GM12872 (cell line): ENCODE results near the gene ZRANB2.

Experiments
- TF ChIP-seq, protein P1 (sequence below): IDR thresholded peaks from 3 replicates; pipeline ENCODE4 v1.5.1; 2011; ENCODE audit warnings: low read depth, mild to moderate bottlenecking, low read length, moderate library complexity; ENCODE audit not compliant: insufficient read depth

ZRANB2 gene

DNA sequence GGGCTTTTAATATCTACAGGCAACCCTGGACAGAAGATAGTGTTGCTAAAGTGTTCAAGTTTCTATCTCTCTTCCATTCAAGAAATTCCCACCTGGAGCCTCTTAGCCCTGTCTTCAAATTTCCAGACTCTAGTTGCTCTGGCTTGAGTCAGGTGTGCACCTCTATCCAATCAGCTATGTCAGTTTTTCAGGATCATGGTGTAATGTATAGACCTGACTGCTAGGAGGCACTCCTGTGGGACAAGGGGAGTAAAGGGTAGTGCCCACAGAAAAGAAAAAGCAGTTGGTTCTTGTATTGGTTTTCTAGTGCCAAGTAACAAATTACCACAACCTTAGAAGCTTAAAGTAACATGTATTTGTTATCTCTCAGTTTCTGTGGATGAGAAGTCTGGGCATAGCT, 6.2 kb upstream of the ZRANB2 start:
- TF ChIP-seq, protein P1, sequence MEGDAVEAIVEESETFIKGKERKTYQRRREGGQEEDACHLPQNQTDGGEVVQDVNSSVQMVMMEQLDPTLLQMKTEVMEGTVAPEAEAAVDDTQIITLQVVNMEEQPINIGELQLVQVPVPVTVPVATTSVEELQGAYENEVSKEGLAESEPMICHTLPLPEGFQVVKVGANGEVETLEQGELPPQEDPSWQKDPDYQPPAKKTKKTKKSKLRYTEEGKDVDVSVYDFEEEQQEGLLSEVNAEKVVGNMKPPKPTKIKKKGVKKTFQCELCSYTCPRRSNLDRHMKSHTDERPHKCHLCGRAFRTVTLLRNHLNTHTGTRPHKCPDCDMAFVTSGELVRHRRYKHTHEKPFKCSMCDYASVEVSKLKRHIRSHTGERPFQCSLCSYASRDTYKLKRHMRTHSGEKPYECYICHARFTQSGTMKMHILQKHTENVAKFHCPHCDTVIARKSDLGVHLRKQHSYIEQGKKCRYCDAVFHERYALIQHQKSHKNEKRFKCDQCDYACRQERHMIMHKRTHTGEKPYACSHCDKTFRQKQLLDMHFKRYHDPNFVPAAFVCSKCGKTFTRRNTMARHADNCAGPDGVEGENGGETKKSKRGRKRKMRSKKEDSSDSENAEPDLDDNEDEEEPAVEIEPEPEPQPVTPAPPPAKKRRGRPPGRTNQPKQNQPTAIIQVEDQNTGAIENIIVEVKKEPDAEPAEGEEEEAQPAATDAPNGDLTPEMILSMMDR: no peak

DNA sequence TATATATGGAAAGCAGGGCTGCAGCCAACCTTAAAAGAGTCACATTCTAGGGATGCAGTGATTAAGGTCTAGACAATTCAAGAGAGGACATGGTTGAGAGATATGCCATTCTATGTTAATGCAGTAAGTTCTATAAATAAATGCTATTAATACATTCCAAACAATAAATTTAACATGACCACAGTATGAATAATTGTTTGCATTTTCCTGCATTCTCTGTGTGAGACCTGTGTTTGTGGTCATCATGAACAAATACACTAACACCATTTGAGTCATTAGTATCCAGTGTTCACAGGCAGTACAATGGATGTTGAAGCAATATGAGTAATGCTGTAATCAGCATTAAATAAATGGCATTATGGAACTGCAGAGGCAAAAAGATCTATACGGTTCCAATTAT, 5.5 kb upstream of the ZRANB2 start:
- TF ChIP-seq, protein P1: no peak

DNA sequence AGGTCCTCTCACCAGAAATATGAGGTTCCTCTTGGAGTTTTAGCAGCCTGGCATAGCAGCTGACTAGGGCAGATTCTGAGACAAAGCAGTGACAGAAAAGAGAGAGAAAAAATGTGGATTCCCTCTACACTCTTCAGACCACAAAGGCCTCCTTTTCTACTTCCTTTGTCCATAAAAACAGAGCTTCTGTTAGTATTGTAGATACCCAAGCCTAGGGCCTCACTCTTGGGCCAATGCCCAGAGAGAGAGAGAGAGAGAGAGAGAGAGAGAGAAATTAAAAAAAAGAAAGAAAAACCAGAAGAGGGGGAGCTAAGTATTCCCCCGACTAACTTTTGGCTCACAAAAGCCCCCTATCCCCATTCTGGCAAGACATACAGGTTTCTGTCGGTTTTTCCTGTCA, 2.4 kb upstream of the ZRANB2 start:
- TF ChIP-seq, protein P1: no peak

DNA sequence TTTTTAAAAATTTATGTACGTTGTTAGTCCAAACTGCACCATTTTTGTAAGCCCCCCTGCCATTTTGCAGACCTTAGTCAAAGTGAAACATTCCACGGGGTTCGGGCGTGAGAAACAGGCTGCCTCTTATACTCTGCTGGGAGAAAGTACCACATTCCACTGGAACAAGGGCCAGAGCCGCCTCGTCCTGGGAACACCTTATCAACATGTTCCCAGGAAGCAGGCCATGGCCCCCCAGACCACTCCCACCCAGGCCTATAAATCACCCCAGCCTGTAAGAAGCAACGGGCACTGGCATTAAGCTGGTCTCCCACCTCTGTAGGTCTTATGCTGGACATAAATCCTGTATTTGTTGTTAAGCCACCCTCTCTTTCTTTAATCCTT, 854 bp upstream of the ZRANB2 start:
- TF ChIP-seq, protein P1: no peak

DNA sequence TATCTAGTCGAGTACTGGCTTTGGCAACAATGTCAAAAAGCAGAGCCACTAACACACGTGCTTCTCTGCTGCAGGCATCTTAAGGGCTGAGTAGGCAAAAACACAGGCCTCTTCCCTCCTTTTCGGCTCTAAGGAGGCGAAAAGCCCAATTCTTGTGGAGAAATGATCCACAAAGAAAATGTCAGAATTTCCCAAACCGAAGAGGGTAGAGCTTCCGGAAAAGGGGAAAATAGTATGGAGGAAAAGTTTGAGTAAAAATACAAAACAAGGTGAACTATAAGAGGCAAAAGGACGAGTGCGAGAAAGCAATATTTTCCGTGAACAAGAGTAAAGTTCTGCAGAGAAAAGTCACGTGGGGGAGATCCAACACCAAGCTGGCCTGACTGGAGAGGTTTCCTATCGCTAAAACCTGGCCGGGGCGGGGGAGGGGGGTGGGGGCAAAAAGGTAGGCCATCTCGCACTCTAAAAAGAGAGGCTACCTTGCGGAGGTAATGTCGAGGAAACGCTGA, 551 bp downstream of the ZRANB2 start:
- TF ChIP-seq, protein P1: no peak

DNA sequence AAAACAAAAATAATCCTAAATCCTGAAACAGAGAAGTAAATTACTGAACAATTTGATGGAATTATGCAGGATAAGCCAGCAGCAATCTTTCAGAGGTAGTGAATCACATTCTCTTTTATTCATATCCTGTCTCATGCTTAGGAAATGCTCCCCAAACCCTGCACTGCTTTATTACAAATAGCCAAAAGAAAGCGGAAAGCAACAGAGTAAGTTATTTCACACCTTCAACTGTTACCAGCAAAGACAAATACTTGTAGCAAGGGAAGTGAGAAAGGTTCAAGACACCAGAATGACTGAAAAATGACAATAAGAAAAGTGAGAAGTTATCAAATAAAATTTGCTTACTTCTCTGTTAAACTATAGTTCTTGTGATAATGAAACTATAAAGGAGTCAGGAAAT, 6.2 kb downstream of the ZRANB2 start:
- TF ChIP-seq, protein P1: no peak

DNA sequence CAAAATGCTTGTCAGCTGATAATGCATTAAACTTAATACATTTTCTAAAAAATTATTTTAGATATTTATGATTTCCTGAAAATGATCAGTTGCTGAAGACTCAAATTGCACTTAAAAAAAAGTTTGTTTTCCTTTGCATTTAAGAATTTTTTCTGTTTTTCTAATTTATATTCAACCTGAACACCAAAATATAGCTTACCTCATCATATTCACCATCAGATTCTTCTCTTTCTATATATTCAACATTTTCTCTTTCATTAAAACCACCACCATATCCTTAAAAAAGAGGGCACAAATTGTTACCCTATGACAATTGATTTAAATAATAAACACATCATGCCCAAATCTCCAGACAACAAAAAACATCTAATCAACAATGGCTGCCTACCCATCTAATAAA, 8.6 kb downstream of the ZRANB2 start:
- TF ChIP-seq, protein P1: no peak

DNA sequence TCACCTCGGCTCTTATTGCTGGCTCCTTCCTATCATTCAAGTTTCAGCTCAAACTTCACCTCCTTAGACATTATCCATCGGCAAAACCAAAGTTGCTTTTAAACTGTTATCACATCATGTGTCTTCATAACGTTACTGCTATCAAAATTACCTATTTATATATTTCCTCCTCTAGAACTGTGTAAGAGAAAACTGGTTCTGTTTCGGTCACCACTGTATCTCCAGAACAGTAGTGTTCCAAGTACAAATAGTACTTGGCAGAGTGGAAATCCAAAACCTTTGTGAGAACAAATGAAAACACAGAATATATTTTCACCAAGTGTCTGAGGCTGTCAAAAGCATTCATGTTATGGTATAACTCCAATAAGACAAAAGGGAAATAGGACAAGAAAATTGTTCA, 9.1 kb downstream of the ZRANB2 start:
- TF ChIP-seq, protein P1: no peak
